IMR-90 (cell line): ENCODE results near the gene NUP58. TPM values are rescaled to one million over a fixed set of nuclear protein-coding genes. Genes with fewer than 3 reads are reported as not detected.

ENCODE experiments used
- ATAC-seq: fragments of 200-7000 bp; cut with Tn5 transposase; 2 replicates; pipeline ENCODE4 v1.9.1; 2020; ENCODE audit warnings: low read depth, mild to moderate bottlenecking, moderate library complexity
- BruUV-seq: library from RNA; stranded (reverse); fragments of 400-500 nt; replicated peaks from 2 replicates; lab custom pipeline; 2021; lab: Mats Ljungman, UMichigan
- CTCF ChIA-PET: fragments of 300-600 bp; formaldehyde crosslinking; extraction: SDS; loops from one replicate; lab custom pipeline; 2021; ENCODE audit warnings: antibody characterized with exemption; lab: Yijun Ruan, JAX
- POLR2A ChIA-PET: fragments of 300-600 bp; sonication (Branson Sonifier 250); formaldehyde crosslinking; loops from one replicate; lab custom pipeline; 2022; ENCODE audit warnings: antibody characterized with exemption; ENCODE audit not compliant: unreplicated experiment; lab: Charles Lee
- DNase-seq: peaks from one replicate; pipeline ENCODE4 v3.0.0; 2013
- H2AFZ ChIP-seq: replicated peaks from 2 replicates; pipeline ENCODE3; 2013; ENCODE audit warnings: low read length, mild to moderate bottlenecking; ENCODE audit not compliant: poor library complexity
- H2AK5ac ChIP-seq: 2 replicates; pipeline ENCODE4 v1.6.1; 2013; ENCODE audit warnings: low read depth, low read length, inconsistent platforms
- H2AK9ac ChIP-seq: replicated peaks from 2 replicates; pipeline ENCODE3; 2013; ENCODE audit warnings: mild to moderate bottlenecking, low read depth, low read length, moderate library complexity; ENCODE audit not compliant: poor library complexity
- H2BK120ac ChIP-seq: 2 replicates; pipeline ENCODE4 v1.6.1; 2013; ENCODE audit warnings: low read depth, low read length, inconsistent platforms
- H2BK15ac ChIP-seq: 3 replicates; pipeline ENCODE4 v1.6.1; 2013; ENCODE audit warnings: low read depth, low read length, inconsistent platforms
- H2BK20ac ChIP-seq: 2 replicates; pipeline ENCODE4 v1.6.1; 2013; ENCODE audit warnings: low read depth, mild to moderate bottlenecking, inconsistent platforms, low read length, moderate library complexity
- H2BK5ac ChIP-seq: 2 replicates; pipeline ENCODE4 v1.6.1; 2013; ENCODE audit warnings: mild to moderate bottlenecking, low read depth, low read length, inconsistent platforms; ENCODE audit not compliant: poor library complexity, severe bottlenecking
- H3K14ac ChIP-seq: replicated peaks from 2 replicates; pipeline ENCODE4 v1.6.1; 2013; ENCODE audit warnings: low read depth, low read length, inconsistent platforms
- H3K18ac ChIP-seq: 2 replicates; pipeline ENCODE4 v1.6.1; 2013; ENCODE audit warnings: low read depth, low read length, control low read depth
- H3K23ac ChIP-seq: 2 replicates; pipeline ENCODE4 v1.6.1; 2013; ENCODE audit warnings: low read depth, low read length, inconsistent platforms
- H3K27ac ChIP-seq: 2 replicates; pipeline ENCODE4 v1.5.1; 2013; ENCODE audit warnings: mild to moderate bottlenecking, control low read depth, low read length; ENCODE audit not compliant: insufficient read depth
- H3K27me3 ChIP-seq: 2 replicates; pipeline ENCODE4 v1.6.1; 2013; ENCODE audit warnings: low read length; ENCODE audit not compliant: control insufficient read depth, insufficient read depth
- H3K36me3 ChIP-seq: 2 replicates; pipeline ENCODE4 v1.6.1; 2013; ENCODE audit warnings: low read length, mixed read lengths; ENCODE audit not compliant: control insufficient read depth, insufficient read depth
- H3K4ac ChIP-seq: 2 replicates; pipeline ENCODE4 v1.6.1; 2013; ENCODE audit warnings: low read depth, low read length, inconsistent platforms
- H3K4me1 ChIP-seq: 2 replicates; pipeline ENCODE4 v1.6.1; 2013; ENCODE audit warnings: low read length, mixed read lengths; ENCODE audit not compliant: control insufficient read depth, insufficient read depth
- H3K4me2 ChIP-seq: 2 replicates; pipeline ENCODE4 v1.6.1; 2013; ENCODE audit warnings: low read depth, mild to moderate bottlenecking, control low read depth, low read length, moderate library complexity
- H3K4me3 ChIP-seq: 2 replicates; pipeline ENCODE4 v1.5.1; 2013; ENCODE audit warnings: low read depth, mild to moderate bottlenecking, control low read depth, low read length, moderate library complexity; ENCODE audit not compliant: insufficient read depth
- H3K56ac ChIP-seq: 2 replicates; pipeline ENCODE4 v1.6.1; 2013; ENCODE audit warnings: low read length, inconsistent platforms; ENCODE audit not compliant: insufficient read depth; ENCODE audit errors: extremely low read depth
- H3K79me1 ChIP-seq, 2 experiments: 2 replicates each; pipeline ENCODE4 v1.6.1; 2013; ENCODE audit warnings: low read length in 2 of 2, inconsistent platforms in 1 of 2, low read depth in 1 of 2
- H3K9ac ChIP-seq: 2 replicates; pipeline ENCODE4 v1.6.1; 2013; ENCODE audit warnings: low read depth, low read length, control low read depth
- H3K9me1 ChIP-seq: 2 replicates; pipeline ENCODE4 v1.6.1; 2013; ENCODE audit warnings: low read length, inconsistent platforms; ENCODE audit not compliant: insufficient read depth
- H3K9me3 ChIP-seq: 2 replicates; pipeline ENCODE4 v1.6.1; 2013; ENCODE audit warnings: low read length; ENCODE audit not compliant: control insufficient read depth, insufficient read depth
- H4K20me1 ChIP-seq: 2 replicates; pipeline ENCODE4 v1.6.1; 2013; ENCODE audit warnings: low read length, inconsistent platforms; ENCODE audit not compliant: insufficient read depth
- H4K5ac ChIP-seq: 2 replicates; pipeline ENCODE4 v1.6.1; 2013; ENCODE audit warnings: mild to moderate bottlenecking, low read depth, low read length, control low read depth
- H4K8ac ChIP-seq, 2 experiments: 2 replicates each; pipeline ENCODE4 v1.6.1; 2013; ENCODE audit warnings: low read depth in 2 of 2, low read length in 2 of 2, control low read depth in 1 of 2, inconsistent platforms in 1 of 2
- H4K91ac ChIP-seq: 2 replicates; pipeline ENCODE4 v1.6.1; 2013; ENCODE audit warnings: low read depth, low read length, inconsistent platforms; ENCODE audit not compliant: insufficient read depth
- CTCF ChIP-seq: conservative IDR thresholded peaks from 2 replicates; pipeline ENCODE4 v1.5.1; 2012; ENCODE audit warnings: mild to moderate bottlenecking, low read depth, low read length, improper control_type of control experiment
- MXI1 ChIP-seq: IDR thresholded peaks from 2 replicates; pipeline ENCODE4 v1.6.1; 2012; ENCODE audit warnings: low read depth, mild to moderate bottlenecking, low read length, moderate library complexity, borderline replicate concordance
- NFE2L2 ChIP-seq: fragments of 150-350 bp; IDR thresholded peaks from 2 replicates; pipeline ENCODE4 v1.6.1; 2016; ENCODE audit warnings: low read depth, mild to moderate bottlenecking, low read length
- POLR2A ChIP-seq: IDR thresholded peaks from 2 replicates; pipeline ENCODE4 v1.6.1; 2012; ENCODE audit warnings: mild to moderate bottlenecking, low read depth, low read length
- RAD21 ChIP-seq: IDR thresholded peaks from 2 replicates; pipeline ENCODE4 v1.6.1; 2012; ENCODE audit warnings: low read length, improper control_type of control experiment
- RCOR1 ChIP-seq: IDR thresholded peaks from 2 replicates; pipeline ENCODE4 v1.6.1; 2012; ENCODE audit warnings: mild to moderate bottlenecking, low read length, improper control_type of control experiment; ENCODE audit not compliant: insufficient replicate concordance
- USF2 ChIP-seq: fragments of 150-350 bp; IDR thresholded peaks from 2 replicates; pipeline ENCODE4 v1.6.1; 2017; ENCODE audit warnings: mild to moderate bottlenecking, antibody characterized with exemption, low read length, low read depth
- WGBS, 2 experiments: methylation state at CpG; one replicate each; pipeline versions ENCODE4 v1.1.5 to v1.1.7; 2013; ENCODE audit warnings: missing lambda C conversion rate in 2 of 2; ENCODE audit not compliant: insufficient read length in 1 of 2; ENCODE audit errors: extremely low coverage in 2 of 2; 5-methylcytosine and 5-hydroxymethylcytosine counted together
- dilution Hi-C: fragments of 300-500 bp; cut with HindIII; formaldehyde crosslinking; loops from one replicate; pipeline ENCODE4 v1.14.3; 2018; ENCODE audit warnings: low sequenced_read_pairs; ENCODE audit not compliant: unreplicated experiment
- in situ Hi-C: fragments of 300-500 bp; cut with MboI; formaldehyde crosslinking; loops from 3 replicates; pipeline ENCODE4 v1.14.3; 2019; ENCODE audit warnings: low sequenced_read_pairs, inconsistent platforms, mixed read lengths
- intact Hi-C: fragments of 100-400 bp; cut with micrococcal nuclease; formaldehyde crosslinking; loops from 2 replicates; pipeline ENCODE4 v1.10.0; 2022
- polyA plus RNA-seq, 3 experiments: library from polyadenylated mRNA; depleted of rRNA; stranded (reverse); fragments of >200 nt; gene quantifications; 2 replicates each; pipeline ENCODE4 v1.2.3, GENCODE V29; 2012; ENCODE audit warnings: low replicate concordance in 1 of 3
- total RNA-seq: library from RNA; depleted of rRNA; stranded (reverse); fragments of >200 nt; gene quantifications from 2 replicates; pipeline ENCODE4 v1.2.3, GENCODE V29; 2012
- TF ChIP-seq, protein P1 (sequence below): fragments of 150-350 bp; IDR thresholded peaks from 2 replicates; pipeline ENCODE4 v1.6.1; 2016; ENCODE audit warnings: low read depth, mild to moderate bottlenecking, low read length, moderate library complexity, borderline replicate concordance

The NUP58 gene
- total and polyA plus RNA-seq, 2 of the 4 experiments (the other 2 are of a cell fraction), result 29.7 to 50.7 TPM

DNA sequence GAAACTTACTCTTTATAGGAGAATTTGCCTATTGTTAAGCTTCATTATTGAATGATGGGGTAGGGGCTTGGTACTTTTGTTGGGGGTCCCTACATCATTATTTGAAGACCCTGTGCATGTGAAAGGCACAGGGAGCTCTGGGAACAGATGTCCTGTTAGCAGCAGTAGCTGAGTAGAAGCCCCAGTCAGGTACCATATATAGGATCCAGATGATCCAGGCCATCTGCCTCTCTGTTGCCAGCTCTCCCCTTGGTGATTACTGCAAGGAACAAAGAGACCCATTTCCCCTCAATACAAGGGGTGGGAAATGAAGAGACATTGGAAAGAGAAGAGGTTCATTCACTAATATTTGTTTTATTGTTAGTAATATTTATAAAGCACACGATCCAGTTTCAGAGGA, 9.7 kb upstream of the NUP58 start:
- H3K4me1 ChIP-seq, result no peaks in the 10 kb centered on the region
- no peaks in the 10 kb centered on the region for H3K36me3 ChIP-seq
- peaks cover 0 to 2% of the 10 kb centered on the region in 2 experiments; a peak in 2 of 4 replicates for H3K79me1 ChIP-seq
- no peak overlapping the region for H2AFZ ChIP-seq
- POLR2A ChIA-PET, result no interaction called here
- H2AK5ac ChIP-seq, result no peak overlapping the region
- no peak overlapping the region for H3K18ac ChIP-seq
- H3K56ac ChIP-seq, result no peak overlapping the region
- no peak overlapping the region for H3K4me3 ChIP-seq
- no peak overlapping the region for H3K4me2 ChIP-seq
- no CpG with 5 or more reads among the region's 1 CpG for WGBS, 2 experiments
- H3K9ac ChIP-seq, result no peak overlapping the region
- no peak overlapping the region for H3K23ac ChIP-seq
- no peaks in the 10 kb centered on the region for H3K9me3 ChIP-seq
- no peak overlapping the region for H2BK120ac ChIP-seq
- peaks cover 8% of the 10 kb centered on the region for H3K27me3 ChIP-seq
- no peak overlapping the region for H4K5ac ChIP-seq
- CTCF ChIA-PET, result interaction anchor here (0.6 kb wide), 1 partner anchor 1720 kb away, joined by 3 read pairs; no protein-coding TSS in a partner anchor
- no peaks in the 10 kb centered on the region for H4K20me1 ChIP-seq
- BruUV-seq, result no TSS peak
- H4K8ac ChIP-seq, result no peak overlapping the region
- ATAC-seq (no peak), DNase-seq (no peak)
- dilution Hi-C loops (no loop called here), in situ Hi-C loops (no loop called here), intact Hi-C loops (no loop called here)
- TF ChIP-seq CTCF (no peak), NFE2L2 (no peak), RCOR1 (no peak), MXI1 (no peak), USF2 (no peak), RAD21 (no peak), POLR2A (no peak)
- TF ChIP-seq, protein P1, sequence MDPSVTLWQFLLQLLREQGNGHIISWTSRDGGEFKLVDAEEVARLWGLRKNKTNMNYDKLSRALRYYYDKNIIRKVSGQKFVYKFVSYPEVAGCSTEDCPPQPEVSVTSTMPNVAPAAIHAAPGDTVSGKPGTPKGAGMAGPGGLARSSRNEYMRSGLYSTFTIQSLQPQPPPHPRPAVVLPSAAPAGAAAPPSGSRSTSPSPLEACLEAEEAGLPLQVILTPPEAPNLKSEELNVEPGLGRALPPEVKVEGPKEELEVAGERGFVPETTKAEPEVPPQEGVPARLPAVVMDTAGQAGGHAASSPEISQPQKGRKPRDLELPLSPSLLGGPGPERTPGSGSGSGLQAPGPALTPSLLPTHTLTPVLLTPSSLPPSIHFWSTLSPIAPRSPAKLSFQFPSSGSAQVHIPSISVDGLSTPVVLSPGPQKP, result no peak
- H2BK5ac ChIP-seq, result no peak overlapping the region
- H3K27ac ChIP-seq, result no peak overlapping the region
- H3K14ac ChIP-seq, result no peak overlapping the region
- no peak overlapping the region for H2BK15ac ChIP-seq
- H2BK20ac ChIP-seq, result no peak overlapping the region
- H2AK9ac ChIP-seq, result no peak overlapping the region
- H4K91ac ChIP-seq, result no peak overlapping the region
- no peaks in the 10 kb centered on the region for H3K9me1 ChIP-seq
- no peak overlapping the region for H3K4ac ChIP-seq
